Suprapubic skin (tissue), 4 donors: ENCODE results near the gene UBE2O.

Experiments used
- CTCF ChIP-seq, 2 donors: fragments of 200-600 bp in 1 of 2; fragments of 450-650 bp in 1 of 2; sonication (generic) in 1 of 2; IDR thresholded peaks; one replicate each; pipeline ENCODE4 v1.5.1; 2016 to 2019; ENCODE audit warnings: antibody characterized with exemption in 2 of 2, mild to moderate bottlenecking in 1 of 2, moderate library complexity in 1 of 2
- EP300 ChIP-seq: sonication (generic); formaldehyde crosslinking; IDR thresholded peaks from one replicate; pipeline ENCODE4 v1.6.1; 2017; ENCODE audit warnings: antibody characterized with exemption
- POLR2A ChIP-seq, 2 donors: fragments of 450-650 bp; IDR thresholded peaks; one replicate each; pipeline ENCODE4 v1.6.1; 2017; ENCODE audit warnings: antibody characterized with exemption in 2 of 2, mild to moderate bottlenecking in 2 of 2, moderate library complexity in 2 of 2
- POLR2AphosphoS5 ChIP-seq, 3 donors: sonication (generic); formaldehyde crosslinking; IDR thresholded peaks; one replicate each; pipeline ENCODE4 v1.6.1; 2017; ENCODE audit warnings: antibody characterized with exemption in 3 of 3

GRCh38 chr17:76451506-76451905, 1.4 kb downstream of the UBE2O start:
- TF ChIP-seq CTCF (IDR thresholded peaks at IDR 0.05) = no peak
- no peak for TF ChIP-seq POLR2AphosphoS5 (IDR thresholded peaks at IDR 0.05)
- no peak for TF ChIP-seq EP300
- no peak for TF ChIP-seq POLR2A (IDR thresholded peaks at IDR 0.05)
